Activated T-helper 1 cell treated with anti-CD3 and anti-CD28 coated beads, Interleukin-2, amount 50 U/mL, for 16 hours (primary cell): Measurements from ENCODE around the gene SLC25A44.
"Not testable (repeated sequence)": the region's sequence is repeated elsewhere in the genome, so short reads cannot be mapped to it uniquely, and the experiment has no call there.

Experiments used
- DNase-seq, 2 donors: peaks; one replicate each; pipeline ENCODE4 v3.0.0-alpha.2; 2020; ENCODE audit warnings: low read depth in 1 of 2, low spot score in 1 of 2

Gene SLC25A44

DNA sequence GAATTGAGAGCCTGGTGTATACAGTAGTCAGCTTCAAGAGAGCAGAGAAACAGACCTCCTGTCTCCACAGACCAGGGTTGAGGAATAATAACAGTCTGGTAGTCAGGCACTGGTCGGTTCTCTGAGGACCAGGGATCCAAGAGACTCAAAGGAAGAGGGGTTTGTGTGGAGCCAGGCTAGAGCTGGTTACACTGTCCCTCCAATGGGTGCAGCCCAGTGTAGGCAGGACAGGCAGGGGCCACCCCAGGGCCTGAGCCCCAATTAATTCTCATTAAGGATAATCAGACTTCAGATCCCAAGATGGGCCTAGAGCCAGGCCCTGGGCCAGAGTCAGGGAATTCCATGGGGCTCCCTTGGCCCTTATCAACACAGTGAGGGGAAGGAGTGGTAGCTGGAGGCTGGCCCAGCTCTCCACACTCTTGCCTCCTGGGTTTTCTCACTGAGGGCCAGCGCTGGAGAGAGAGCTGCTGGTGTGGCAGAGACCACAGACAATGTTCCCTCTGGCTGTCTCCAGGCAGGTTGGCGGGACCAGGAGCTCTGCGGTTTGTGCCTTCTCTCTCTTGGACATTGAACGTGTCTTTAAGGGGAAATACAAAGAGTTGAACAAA is 31.4 kb upstream of the SLC25A44 start:
- DNase-seq, result no peak

DNA sequence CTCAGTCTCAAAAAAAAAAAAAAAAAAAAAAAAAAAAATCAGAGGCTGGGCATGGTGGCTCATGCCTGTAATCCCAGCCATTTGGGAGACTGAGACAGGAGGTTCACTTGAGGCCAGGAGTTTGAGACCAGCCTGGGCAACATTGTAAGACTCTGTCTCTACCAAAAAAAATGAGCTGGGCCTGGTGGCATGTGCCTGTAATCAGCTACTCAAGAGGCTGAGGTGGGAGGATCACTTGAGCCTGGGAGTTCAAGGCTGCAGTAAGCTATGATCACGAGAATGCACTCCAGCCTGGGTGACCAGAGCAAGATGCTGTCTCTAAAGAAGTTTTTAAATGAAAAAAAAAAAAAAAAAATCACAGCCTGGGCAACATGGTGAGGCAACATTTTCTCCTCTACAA is 30.2 kb upstream of the SLC25A44 start:
- DNase-seq, result no peak

DNA sequence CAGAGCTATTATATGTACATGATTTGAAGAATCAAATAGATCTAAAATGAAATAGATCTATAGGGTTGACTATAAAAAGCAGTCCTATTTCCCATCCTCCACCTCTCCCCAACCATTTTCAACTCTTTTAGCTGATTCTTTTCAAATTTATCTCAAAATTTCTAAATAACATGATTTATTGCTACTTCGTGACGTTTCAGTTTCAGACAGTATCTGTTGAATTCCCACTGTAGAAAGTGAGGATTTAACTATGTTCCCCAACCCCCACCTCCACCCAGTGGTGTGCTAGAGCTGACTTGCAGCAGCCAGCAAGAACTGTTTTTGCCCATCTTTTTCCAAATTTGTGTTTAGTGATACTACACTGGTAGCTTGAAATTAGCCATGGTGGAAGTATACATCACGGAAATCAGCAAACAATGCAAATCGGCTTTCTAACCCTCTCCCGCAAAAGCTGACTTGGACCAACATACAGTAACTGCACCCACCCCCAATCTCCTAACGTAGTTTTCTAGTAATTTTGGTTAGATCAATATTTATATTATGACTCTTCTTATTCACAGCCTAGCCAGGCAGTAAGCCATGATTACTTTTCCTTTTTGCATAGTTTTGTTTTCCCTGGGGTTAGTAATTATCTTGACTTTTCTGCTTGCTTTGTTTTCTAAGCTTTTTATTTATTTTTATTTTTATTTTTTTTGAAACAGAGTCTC is 29.6 kb upstream of the SLC25A44 start:
- no peak for DNase-seq

DNA sequence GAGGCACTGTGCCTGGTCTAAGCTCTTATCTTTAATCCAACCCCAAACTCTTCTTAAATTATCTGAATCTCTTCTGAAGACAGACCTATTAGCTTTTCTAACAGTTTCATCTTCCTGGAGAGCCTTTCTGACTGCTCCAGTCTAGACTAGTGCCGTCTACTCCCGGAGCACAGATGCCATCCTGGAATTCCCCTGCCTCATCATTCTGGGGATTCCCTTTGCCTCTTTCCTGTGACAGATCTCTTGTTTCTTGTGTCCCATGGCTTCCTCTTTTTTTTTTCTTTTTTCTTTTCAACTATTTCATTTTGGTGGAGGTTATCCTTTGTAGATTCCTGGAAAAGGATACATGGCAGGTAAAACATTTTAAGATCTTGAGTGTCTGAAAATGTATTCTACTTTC is 28.8 kb upstream of the SLC25A44 start:
- DNase-seq, result no peak

DNA sequence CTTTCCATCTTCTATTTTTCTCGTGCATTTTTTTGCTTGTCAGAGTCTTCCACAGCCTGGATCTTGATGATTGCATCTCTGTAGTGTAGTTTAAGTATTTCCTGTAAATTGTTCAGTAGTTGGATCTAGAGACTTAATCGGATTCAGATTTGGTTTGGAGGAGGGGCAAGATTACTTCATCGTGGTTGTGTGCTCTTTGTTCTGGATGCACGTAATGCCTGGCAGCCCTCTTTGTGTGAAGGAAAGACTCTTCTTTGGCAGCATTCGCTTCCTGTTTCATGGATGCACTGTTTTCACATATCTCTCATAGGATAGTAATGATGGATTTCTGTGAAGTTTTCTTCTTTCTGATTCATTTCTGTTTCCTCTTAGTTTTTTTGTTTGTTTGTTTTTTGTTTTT is 26.4 kb upstream of the SLC25A44 start:
- DNase-seq, result no peak

DNA sequence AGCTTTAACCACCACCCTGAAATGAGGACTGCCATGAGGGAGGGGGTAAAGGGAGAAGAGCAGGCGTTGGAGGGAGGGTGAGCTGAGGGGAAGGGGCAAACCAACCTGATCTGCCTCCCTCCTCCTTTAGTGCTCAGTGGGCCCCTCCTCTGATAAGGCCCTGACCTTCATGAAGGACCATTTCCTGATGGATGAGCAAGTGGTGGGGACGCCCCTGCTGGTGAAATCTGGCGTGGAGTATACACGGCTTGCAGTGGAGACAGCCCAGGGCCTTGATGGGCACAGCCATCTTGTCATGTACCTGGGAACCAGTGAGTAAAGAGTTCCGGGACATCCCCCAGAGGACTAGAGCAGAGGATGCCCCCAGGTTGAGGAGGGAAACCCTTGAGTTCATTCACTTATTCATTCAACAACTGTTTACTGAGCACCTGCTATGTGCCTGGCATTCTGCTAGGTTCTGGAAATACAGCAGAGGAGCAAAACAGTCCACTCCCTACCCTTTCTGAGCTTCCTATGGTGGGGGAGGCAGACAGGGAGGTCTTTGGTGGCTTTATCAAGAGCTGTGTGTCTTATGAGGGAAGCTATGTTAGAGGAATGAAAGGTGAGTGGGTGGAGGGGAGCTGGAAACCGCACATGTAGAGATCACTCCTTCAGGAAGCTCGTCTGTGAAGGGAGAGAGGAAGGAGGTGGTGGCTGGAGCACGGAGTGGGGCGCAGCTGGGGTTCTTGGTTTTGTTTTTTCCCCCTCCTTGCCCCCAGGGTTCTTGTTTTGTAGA is 21.0 kb upstream of the SLC25A44 start:
- DNase-seq, result no peak

DNA sequence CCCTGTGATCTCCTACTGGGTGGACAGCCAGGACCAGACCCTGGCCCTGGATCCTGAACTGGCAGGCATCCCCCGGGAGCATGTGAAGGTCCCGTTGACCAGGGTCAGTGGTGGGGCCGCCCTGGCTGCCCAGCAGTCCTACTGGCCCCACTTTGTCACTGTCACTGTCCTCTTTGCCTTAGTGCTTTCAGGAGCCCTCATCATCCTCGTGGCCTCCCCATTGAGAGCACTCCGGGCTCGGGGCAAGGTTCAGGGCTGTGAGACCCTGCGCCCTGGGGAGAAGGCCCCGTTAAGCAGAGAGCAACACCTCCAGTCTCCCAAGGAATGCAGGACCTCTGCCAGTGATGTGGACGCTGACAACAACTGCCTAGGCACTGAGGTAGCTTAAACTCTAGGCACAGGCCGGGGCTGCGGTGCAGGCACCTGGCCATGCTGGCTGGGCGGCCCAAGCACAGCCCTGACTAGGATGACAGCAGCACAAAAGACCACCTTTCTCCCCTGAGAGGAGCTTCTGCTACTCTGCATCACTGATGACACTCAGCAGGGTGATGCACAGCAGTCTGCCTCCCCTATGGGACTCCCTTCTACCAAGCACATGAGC is 17.2 kb upstream of the SLC25A44 start:
- DNase-seq, result no peak

DNA sequence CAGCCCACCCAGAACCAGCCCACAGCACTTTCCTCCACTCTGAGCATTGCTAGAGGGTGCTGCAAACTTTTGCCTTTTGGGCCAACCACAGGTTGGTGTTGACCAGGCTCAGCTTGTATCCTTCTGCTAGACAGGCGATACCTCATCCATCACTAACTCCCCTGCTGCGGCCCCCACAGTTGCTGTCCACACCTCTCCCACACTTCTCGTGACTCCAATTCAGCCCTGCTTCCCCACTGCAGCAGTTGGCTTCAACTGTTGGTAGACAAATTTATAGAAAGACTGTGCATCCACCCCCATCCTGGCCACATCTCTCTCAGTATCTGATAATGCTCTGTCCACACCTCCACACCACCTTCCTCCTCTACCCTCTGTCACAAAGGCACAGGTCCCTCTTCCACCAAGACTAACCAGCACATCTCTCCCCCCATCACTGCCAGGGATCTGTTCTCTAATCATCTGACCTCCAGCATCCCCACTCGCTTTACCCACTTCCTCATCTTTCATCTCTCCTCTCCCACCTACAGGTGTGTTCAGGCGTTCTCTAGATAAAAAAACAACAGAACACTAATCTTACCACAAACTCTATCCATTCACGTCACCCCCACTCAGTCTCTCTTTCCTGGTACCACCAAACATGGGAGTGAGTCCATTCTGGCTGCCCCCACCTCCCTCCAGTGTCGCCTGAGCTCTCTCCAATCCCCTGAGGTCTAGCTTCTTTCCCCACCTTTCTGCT is 15.8 kb upstream of the SLC25A44 start:
- no peak for DNase-seq

DNA sequence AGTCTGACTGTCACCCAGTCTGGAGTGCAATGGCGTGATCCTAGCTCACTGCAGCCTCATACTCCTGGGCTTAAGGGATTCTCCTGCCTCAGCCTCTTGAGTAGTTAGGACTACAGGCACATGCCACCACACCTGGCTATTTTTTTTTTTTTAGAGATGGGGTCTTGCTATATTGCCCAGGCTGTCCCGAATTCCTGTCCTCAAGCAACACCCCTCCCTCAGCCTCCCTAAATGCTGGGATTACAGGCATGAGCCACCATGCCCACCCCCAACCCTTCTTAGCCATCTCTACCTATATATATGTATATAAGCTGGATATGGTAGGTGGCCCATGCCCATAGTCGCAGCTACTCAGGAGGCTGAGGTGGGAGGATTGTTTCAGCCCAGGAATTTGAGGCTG is 13.4 kb upstream of the SLC25A44 start:
- no peak for DNase-seq

DNA sequence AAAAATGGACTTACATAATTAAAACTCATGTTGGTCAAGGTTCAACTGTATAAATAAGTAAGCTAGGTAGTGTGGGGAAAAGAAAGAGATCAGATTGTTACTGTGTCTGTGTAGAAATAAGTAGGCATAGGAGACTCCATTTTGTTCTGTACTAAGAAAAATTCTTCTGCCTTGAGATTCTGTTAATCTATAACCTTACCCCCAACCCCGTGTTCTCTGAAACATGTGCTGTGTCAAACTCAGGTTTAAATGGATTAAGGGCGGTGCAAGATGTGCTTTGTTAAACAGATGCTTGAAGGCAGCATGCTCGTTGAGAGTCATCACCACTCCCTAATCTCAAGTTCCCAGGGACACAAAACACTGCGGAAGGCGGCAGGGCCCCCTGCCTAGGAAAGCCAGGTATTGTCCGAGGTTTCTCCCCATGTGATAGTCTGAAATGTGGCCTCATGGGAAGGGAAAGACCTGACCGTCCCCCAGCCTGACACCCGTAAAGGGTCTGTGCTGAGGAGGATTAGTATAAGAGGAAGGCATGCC is 12.4 kb upstream of the SLC25A44 start:
- not testable (repeated sequence) for DNase-seq

DNA sequence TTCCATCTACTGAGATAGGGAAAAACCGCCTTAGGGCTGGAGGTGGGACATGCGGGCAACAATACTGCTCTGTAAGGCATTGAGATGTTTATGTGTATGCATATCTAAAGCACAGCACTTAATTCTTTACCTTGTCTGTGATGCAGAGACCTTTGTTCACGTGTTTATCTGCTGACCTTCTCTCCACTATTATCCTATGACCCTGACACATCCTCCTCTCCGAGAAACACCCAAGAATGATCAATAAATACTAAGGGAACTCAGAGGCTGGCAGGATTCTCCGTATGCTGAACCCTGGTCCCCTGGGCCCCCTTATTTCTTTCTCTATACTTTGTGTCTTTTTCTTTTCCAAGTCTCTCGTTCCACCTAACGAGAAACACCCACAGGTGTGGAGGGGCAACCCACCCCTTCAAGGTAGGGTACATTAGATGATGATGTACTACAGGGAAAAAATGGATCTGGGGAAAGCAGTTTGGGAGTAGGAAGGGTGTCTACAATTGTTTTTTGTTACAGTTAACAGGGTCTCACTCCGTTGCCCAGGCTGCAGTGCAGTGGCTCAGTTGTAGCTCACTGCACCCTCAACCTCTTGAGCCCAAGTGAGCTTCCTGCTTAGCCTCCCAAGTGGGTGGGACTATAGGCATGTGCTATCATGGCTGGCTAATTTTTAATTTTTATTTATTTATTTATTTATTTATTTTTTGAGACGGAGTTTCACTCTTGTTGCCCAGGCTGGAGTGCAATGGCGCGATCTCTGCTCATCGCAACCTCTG is 11.7 kb upstream of the SLC25A44 start:
- DNase-seq, result not testable (repeated sequence)

DNA sequence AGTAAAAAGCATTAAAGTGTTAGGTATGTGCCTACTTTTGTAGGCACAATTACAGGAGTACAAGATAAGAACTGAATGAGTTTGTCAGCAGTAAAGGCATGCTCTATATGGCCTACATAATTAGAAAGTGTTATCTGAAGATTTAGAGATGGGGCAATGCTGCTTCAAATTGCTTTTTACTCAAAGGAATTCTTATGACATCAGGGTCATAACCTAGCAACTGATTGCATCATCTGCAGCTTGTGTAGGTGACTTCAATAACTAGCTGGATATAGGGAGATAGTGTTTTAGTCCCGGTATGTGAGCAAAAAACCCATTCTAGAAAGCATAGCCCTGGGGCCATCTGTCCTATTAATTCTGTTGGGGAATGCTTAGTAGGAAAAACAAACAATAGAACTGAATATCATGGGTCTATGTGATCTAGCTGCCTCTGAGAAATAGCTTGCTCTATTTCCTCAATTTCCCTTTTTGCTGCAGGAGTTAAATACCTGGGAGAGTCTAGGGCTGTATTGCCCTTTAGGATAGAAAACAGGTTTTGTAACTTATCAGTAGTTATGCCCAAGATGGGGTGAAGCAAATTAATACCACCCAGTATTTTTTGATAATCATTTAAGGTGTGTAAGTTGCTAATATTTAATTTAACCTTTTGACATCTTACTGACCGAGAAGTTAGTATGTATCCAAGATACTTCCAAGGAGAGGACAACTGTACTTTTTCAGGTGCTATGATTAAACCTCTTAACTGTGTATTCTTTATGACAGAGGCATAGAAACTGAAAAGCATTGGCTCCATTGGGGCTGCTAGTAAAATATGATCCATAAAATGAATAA is 7.3 kb upstream of the SLC25A44 start:
- DNase-seq, result not testable (repeated sequence)

DNA sequence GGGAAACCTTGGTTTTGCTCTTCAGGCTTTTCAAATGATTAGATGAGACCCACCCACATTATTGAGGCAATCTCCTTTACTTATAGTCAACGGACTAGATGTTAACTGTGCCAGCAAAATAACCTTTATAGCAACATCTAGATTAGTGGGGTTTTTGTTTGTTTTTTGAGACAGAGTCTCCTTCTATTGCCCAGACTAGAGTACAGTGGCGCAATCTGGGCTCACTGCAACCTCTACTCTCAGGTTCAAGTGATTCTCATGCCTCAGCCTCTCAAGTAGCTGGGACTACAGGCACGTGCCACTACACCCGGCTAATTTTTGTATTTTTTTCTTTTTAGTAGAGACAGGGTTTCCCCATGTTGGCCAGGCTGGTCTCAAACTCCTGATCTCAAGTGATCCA is 3.6 kb upstream of the SLC25A44 start:
- not testable (repeated sequence) for DNase-seq

DNA sequence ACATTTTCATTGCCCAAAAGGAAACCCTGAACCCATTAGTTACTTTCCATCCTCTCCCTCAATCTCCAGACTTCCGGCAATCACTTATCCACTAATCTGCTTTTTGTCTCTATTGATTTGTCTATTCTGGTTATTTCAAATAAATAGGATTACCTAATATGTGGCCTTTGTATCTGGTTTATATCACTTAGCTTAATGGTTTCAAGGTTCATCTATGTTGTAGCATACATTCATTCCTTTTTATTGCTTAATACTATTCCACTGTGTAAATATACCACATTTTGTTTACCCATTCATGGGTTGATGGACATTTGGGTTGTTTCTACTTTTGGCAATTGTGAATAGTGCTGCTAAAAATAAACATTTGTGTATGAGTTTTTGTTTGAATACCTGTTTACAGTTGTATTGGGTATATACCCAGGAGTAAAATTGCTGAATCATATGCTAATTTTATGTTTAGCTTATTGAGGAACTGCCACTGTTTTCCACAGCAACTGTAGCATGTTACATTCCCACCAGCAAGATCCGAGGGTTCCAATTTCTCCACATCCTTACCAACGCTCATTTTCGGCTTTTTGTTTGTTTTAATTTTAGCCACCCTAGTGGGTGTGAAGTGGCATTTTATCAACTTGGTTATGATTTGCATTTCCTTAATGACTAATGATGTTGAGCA is 2.5 kb upstream of the SLC25A44 start:
- DNase-seq, result no peak

DNA sequence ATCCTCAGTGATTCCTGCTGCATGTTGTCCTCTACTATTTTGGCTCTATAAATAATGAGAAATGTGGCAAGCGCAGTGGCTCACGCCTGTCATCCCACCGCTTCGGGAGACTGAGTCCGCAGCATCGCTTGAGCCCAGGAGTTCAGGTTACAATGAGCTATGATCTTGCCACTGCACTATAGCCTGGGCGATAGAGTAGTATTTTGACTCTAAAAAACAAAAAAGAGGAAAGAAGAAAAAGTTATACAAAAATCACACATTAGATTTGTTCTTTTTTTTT is 756 bp upstream of the SLC25A44 start:
- no peak for DNase-seq

DNA sequence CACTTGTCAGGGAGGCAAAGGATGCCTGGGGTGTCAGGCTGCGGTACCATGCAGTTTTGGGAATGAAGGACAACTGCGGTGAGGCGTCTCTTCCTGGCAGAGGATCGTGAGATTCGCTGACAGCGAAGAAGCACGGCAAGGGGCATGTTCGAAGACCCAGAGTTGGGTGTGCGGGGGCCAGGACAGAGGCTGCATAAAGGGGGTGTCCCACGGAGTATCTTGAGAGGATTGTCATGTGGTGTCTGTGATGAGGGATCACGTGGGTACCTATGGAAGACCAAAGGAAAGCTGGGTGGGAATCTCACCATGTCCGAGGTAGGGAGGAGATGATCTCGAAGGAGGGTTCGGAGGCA is 372 bp downstream of the SLC25A44 start:
- no peak for DNase-seq

DNA sequence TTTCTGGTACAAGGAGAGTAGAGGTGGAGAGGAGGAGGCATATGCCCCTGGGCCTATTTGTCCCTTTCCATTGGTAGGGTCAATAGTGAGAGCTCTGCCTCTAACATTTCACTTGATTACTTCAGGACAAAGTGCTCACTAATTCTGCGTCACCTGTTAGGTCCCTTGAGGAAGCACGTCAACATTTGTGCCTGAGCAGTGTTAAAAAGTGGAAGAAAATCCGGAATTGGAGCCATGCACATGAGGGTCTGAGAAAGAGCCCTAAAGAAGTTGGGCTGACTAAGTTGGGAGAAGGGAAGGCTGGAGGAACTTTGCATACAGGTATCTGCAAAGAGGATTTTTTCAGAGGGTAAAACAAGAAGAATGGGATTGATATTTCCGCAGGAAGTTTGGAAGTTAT is 1.9 kb downstream of the SLC25A44 start:
- no peak for DNase-seq

DNA sequence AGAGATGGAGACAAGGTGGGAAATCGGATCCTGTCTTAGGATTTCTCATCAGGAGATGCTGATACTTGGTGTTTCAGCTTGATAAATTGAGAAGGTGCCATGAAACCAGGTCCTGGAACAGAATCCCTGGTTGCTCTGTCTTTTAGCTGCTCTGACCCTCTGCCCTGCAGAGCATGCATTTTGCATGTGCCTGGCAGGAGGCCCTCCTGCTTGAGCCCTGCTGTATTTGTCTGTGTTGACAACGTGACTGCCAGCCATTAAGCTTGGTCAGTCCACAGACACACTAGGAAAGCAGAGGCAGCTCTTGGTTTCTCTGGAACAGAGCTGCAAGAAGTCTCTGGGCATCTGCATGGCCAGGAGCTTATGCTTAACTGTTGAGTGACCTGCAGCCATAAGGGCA is 2.5 kb downstream of the SLC25A44 start:
- no peak for DNase-seq

DNA sequence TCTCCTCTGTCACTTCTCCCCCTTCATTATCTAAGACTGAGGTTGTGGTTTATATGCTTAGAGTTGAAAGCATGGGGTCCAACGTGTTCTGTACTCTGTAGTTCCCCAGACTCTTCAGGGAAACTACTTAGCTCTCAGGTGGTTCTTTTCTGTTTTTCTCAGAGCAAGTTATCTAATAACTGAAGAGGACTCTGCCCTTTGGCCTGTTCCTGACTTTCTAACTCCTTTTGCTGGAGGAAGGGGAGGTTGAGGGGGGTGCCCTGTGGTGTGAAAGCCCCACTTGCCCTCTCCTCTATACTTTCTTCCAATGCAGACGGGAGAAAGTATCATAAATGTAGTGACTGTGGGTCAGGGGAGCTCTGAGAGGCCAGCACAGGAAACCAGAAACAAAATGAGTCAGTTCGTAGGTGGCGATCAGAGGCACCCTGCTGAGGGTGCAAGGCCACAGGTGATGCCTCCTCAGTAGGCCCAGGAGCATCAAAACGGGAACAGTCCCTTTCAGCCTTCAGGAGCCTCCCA is 5.0 kb downstream of the SLC25A44 start:
- no peak for DNase-seq
